Measurements from ENCODE around the gene GPD2.

Gene GPD2

DNA sequence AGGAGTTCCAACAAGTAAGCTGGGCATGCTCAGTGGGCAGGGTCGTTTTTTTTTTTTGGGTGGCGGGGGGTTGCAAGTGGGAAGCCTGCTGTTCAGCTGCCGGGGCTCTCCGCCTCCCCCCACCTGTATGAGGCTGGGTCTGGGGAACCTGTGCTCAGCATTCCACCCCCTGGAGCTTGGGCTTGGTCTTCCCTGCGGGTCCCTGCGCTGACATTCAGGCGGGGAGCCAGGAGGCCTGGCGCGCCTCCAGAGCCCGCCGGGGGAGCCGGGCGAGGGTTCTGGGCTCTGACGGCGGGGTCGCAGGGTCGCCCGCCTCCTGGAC is 822 bp upstream of the GPD2 start:
- peak overlapping the region; percentile 76 for H3K4me3 ChIP-seq (replicated peaks; ENCODE audit: low read depth, low read length)
- TF ChIP-seq, protein P1, sequence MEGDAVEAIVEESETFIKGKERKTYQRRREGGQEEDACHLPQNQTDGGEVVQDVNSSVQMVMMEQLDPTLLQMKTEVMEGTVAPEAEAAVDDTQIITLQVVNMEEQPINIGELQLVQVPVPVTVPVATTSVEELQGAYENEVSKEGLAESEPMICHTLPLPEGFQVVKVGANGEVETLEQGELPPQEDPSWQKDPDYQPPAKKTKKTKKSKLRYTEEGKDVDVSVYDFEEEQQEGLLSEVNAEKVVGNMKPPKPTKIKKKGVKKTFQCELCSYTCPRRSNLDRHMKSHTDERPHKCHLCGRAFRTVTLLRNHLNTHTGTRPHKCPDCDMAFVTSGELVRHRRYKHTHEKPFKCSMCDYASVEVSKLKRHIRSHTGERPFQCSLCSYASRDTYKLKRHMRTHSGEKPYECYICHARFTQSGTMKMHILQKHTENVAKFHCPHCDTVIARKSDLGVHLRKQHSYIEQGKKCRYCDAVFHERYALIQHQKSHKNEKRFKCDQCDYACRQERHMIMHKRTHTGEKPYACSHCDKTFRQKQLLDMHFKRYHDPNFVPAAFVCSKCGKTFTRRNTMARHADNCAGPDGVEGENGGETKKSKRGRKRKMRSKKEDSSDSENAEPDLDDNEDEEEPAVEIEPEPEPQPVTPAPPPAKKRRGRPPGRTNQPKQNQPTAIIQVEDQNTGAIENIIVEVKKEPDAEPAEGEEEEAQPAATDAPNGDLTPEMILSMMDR (IDR thresholded peaks at IDR 0.05; ENCODE audit: low read length, missing control alignments): no peak
- DNase-seq (ENCODE audit: low read depth): no peak

DNA sequence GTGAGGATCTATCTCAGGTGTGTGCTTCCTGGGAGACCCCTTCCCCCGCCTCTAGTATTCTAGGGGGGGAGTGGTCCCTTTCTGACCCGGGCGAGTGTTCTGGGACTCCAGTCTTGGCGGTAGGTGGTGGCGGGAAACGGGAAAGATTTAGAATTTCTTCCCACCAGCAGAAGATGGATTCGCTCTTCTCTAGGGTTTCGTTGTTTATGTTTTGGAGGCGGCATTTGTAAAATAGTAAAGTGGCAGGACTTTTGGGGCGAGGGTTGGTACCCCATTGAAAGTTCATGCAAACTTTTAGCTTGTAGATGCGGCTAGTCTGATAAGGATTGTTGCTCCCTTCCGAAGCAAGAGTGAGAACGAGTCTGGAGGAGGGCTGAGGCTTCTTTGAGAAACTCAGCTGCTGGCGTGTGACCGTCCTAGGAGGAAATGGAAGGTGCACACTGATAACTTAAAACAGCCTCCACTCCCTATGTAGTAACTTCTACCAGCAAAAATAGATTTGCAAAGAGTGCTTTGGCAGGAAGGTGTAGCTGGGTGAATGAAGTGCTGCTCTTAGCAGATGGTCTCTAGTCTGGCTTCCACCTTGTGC is 412 bp downstream of the GPD2 start:
- DNase-seq (ENCODE audit: low read depth): peak; percentile 25
- TF ChIP-seq, protein P1 (IDR thresholded peaks at IDR 0.05; ENCODE audit: low read length, missing control alignments): no peak
- H3K4me3 ChIP-seq (replicated peaks; ENCODE audit: low read depth, low read length): peak overlapping the region; percentile 76

DNA sequence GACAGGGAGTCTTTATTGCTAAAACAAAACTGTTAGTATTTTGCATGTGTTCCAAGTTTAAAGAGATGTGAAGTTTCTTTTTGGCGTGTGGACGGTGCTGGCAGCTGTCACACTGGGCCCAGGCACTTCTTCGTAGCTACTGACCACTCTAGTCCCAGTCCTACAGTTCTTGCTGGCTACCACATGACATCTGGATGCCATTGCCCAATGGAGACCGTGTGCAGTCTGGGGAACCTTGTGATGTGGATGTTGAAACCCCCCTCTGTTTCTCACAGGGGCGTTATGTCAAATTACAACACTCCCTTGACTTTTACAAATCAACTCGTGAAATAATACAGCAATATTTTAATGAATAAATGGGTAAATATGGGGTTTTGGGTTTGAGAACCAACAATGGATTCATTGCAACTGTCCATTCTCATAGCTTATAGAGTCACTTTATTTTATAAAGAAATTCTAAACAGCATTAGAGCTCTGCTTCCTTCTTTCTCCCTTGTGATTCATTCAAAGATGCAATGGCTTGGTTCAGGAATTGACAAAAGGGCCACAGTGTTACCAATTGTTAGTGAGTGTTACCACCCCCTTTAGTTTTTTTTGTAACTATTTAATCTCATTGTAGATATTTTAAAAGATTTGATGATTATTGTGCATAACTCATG is 1.2 kb downstream of the GPD2 start:
- DNase-seq (ENCODE audit: low read depth): peak; percentile 77
- TF ChIP-seq, protein P1 (IDR thresholded peaks at IDR 0.05; ENCODE audit: low read length, missing control alignments): no peak

DNA sequence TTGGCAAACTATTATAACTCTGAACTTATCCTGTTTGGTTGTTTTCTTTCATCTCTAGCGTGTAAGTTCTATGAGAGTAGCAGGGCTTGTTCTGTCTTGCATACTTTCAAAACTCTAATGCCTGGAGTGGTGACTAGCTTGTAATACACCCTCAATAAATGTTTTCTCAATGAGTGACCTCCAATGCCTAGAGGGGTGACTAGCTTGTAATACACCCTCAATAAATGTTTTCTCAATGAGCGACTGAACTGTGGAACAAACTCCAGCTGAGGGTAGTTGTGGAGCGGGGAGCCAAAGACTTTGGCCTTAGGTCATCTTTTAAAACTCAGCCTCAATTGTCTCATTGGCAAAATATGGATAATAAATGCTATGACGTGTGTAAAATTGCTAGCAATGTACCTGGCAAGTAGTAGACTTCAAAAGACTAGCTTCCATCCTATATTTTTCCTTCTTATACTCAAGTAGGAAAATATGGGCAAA is 1.8 kb downstream of the GPD2 start:
- DNase-seq (ENCODE audit: low read depth): no peak
- peak overlapping the region; percentile 76 for H3K4me3 ChIP-seq (replicated peaks; ENCODE audit: low read depth, low read length)
- TF ChIP-seq, protein P1 (IDR thresholded peaks at IDR 0.05; ENCODE audit: low read length, missing control alignments): no peak

More for the DNA sequence above, 1.2 kb downstream of the GPD2 start:
- H3K4me3 ChIP-seq (replicated peaks; ENCODE audit: low read depth, low read length): peak overlapping the region; percentile 76

DNA sequence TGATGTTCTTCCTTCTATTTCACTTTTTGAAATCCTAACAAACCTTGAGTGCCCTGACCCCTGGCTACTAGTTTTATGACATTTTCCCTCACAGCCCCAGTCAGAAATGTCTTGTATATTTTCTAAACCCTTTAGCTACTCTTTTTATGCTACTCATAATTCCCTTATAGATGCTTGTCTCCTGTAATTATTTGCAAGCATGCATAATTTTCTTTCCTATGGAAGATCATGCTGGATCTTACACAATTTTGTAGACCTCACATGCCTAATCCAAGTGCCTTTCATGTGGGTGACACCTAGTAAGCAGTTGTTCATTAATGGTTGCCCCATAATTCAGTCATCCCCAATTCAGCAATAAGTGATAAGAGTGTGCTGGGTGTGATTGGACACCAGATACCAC is 6.9 kb downstream of the GPD2 start:
- H3K4me3 ChIP-seq (replicated peaks; ENCODE audit: low read depth, low read length): no peak overlapping the region
- DNase-seq (ENCODE audit: low read depth): no peak
- TF ChIP-seq, protein P1 (IDR thresholded peaks at IDR 0.05; ENCODE audit: low read length, missing control alignments): no peak

DNA sequence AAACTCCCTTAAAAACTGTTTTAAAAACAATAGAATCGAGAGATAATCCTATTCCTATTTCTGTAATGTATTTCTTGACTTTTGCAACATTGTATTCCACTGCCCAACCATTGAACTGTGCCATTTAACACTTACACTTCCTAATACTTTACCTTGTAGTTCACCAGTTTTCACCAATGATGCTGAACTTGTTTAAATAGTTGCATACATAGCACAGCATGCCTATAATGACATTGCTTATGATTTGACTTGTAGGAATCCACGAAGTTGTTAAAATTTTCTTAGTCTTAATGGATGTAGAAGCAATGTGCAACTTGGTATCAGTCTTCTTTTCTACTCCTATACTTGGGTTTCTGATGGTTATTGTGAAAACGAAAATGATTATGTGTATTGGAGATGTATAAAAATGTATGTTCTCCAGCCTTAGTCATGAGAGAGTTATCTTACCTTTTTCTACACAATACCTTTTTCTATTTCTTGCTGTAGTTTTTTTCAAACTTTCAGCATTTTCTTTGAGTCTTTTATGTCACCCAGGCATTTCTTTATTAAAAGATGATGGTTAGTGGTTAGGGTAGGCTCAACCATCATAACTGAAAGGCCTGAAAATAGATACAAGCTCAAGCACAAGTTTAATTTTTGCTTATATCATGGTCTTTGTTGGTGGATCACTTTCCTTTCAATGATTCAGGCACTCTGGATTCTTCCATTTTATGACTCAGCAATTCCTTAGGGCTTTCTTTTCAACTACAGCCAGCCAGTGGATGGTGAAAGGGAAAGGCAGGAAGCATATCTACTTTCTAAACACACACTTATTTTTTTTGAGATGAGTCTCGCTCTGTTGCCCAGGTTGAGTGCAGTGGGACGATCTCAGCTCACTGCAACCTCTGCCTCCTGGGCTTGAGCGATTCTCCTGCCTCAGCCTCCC is 9.4 kb downstream of the GPD2 start:
- no peak overlapping the region for H3K4me3 ChIP-seq (replicated peaks; ENCODE audit: low read depth, low read length)
- TF ChIP-seq, protein P1 (IDR thresholded peaks at IDR 0.05; ENCODE audit: low read length, missing control alignments): no peak
- peak; percentile 87 for DNase-seq (ENCODE audit: low read depth)
